RWPE2 (cell line): Measurements from ENCODE around the gene CHN2.

Experiments
- ATAC-seq: fragments of 200-7000 bp; cut with Tn5 transposase; 3 replicates; pipeline ENCODE4 v1.9.1; 2021; ENCODE audit warnings: low read depth
- DNase-seq: peaks from one replicate; pipeline ENCODE4 v3.0.0-alpha.2; 2020; ENCODE audit warnings: low spot score
- H3K27ac ChIP-seq: fragments of 450-650 bp; 2 replicates; pipeline ENCODE4 v1.5.1; 2017; ENCODE audit warnings: mild to moderate bottlenecking; ENCODE audit not compliant: poor library complexity, severe bottlenecking
- H3K27me3 ChIP-seq: fragments of 250-450 bp; sonication (Bioruptor Pico); 2 replicates; pipeline ENCODE4 v1.5.1; 2021; ENCODE audit warnings: mild to moderate bottlenecking, moderate library complexity; ENCODE audit not compliant: insufficient read depth, poor library complexity, severe bottlenecking
- H3K36me3 ChIP-seq: fragments of 250-450 bp; sonication (Bioruptor Pico); 2 replicates; pipeline ENCODE4 v1.5.1; 2020; ENCODE audit warnings: low read depth, mild to moderate bottlenecking, moderate library complexity
- H3K4me1 ChIP-seq: fragments of 250-450 bp; sonication (Bioruptor Pico); 2 replicates; pipeline ENCODE4 v1.5.1; 2021; ENCODE audit warnings: mild to moderate bottlenecking, moderate library complexity; ENCODE audit not compliant: insufficient read depth, poor library complexity, severe bottlenecking
- H3K4me3 ChIP-seq: fragments of 250-450 bp; sonication (Bioruptor Pico); 2 replicates; pipeline ENCODE4 v1.5.1; 2021; ENCODE audit warnings: mild to moderate bottlenecking, moderate library complexity; ENCODE audit not compliant: severe bottlenecking
- H3K9me3 ChIP-seq: fragments of 250-450 bp; sonication (Bioruptor Pico); 2 replicates; pipeline ENCODE4 v1.5.1; 2021; ENCODE audit warnings: mild to moderate bottlenecking, moderate library complexity; ENCODE audit not compliant: severe bottlenecking
- CTCF ChIP-seq: fragments of 450-650 bp; IDR thresholded peaks from one replicate; pipeline ENCODE4 v1.5.1; 2017; ENCODE audit warnings: mild to moderate bottlenecking, moderate library complexity; ENCODE audit not compliant: poor library complexity, severe bottlenecking

CHN2 gene

GRCh38 chr7:29236649-29237048 is 42.1 kb downstream of the CHN2 start:
- no peak overlapping the region for H3K4me3 ChIP-seq
- TF ChIP-seq CTCF, result no peak
- ATAC-seq (no peak), DNase-seq (no peak)
- no peaks in the 10 kb centered on the region for H3K27me3 ChIP-seq
- no peak overlapping the region for H3K27ac ChIP-seq
- H3K4me1 ChIP-seq, result no peaks in the 10 kb centered on the region
- no peaks in the 10 kb centered on the region for H3K9me3 ChIP-seq
- no peaks in the 10 kb centered on the region for H3K36me3 ChIP-seq

- H3K4me3 ChIP-seq, result no peak overlapping the region
- H3K4me1 ChIP-seq, result no peaks in the 10 kb centered on the region
- H3K27me3 ChIP-seq, result no peaks in the 10 kb centered on the region
- no peak for ATAC-seq
- H3K36me3 ChIP-seq, result no peaks in the 10 kb centered on the region
- H3K27ac ChIP-seq, result no peak overlapping the region
- no peak for TF ChIP-seq CTCF
- no peaks in the 10 kb centered on the region for H3K9me3 ChIP-seq
- DNase-seq, result no peak
These were observed 42.9 kb downstream of the CHN2 start for GRCh38 chr7:29237489-29237888.

GRCh38 chr7:29239638-29240037 is 45.1 kb downstream of the CHN2 start:
- DNase-seq, result no peak
- ATAC-seq, result no peak
- H3K36me3 ChIP-seq, result no peaks in the 10 kb centered on the region
- H3K4me1 ChIP-seq, result no peaks in the 10 kb centered on the region
- H3K27ac ChIP-seq, result no peak overlapping the region
- peak; percentile 42 for TF ChIP-seq CTCF
- no peak overlapping the region for H3K4me3 ChIP-seq
- no peaks in the 10 kb centered on the region for H3K9me3 ChIP-seq
- H3K27me3 ChIP-seq, result no peaks in the 10 kb centered on the region

- H3K4me1 ChIP-seq, result no peaks in the 10 kb centered on the region
- no peak for TF ChIP-seq CTCF
These were observed 47.7 kb downstream of the CHN2 start for GRCh38 chr7:29242265-29242664.

DNA sequence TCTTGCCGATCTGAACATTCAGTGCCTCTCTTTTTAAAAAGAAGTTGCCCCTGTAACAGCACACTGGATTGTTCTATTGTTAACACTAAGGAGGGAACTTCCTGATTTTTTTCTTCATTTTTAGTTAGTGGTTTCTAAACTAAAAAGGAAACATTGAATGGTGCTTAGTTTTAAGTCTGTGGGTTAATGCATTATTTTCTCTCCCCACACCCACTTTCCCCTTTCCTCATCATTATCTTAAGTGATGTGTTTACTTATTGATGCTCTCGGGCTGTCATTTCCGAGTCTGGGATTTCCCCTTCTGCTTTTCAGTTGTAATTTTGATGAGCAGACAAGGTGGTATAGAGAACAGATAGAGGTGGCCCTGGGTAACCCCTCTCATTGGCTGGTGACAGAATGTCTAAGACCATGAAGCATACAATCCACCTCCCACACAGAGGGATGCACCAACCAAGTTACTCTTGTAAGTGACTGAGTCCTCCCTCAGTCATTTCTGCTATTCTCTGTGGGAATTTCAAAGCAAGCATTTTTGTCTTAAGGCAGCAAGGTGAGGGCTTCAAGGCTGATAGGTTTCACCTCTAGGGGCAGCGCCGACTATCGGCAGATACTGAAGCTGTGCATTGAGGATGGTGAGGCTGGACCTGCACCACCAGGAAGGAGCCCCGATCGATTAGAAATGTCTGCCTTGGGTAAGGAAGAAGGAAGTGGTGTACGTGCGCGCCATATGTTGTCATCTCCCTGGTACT is 49.5 kb downstream of the CHN2 start:
- DNase-seq (no peak), ATAC-seq (no peak)
- H3K36me3 ChIP-seq, result no peaks in the 10 kb centered on the region
- H3K27ac ChIP-seq, result no peak overlapping the region
- peak; percentile 13 for TF ChIP-seq CTCF
- no peaks in the 10 kb centered on the region for H3K4me1 ChIP-seq
- no peaks in the 10 kb centered on the region for H3K9me3 ChIP-seq
- no peak overlapping the region for H3K4me3 ChIP-seq
- H3K27me3 ChIP-seq, result no peaks in the 10 kb centered on the region

More at GRCh38 chr7:29242265-29242664, 47.7 kb downstream of the CHN2 start:
- DNase-seq (no peak), ATAC-seq (no peak)
- no peaks in the 10 kb centered on the region for H3K27me3 ChIP-seq
- no peaks in the 10 kb centered on the region for H3K36me3 ChIP-seq
- no peak overlapping the region for H3K4me3 ChIP-seq
- H3K9me3 ChIP-seq, result no peaks in the 10 kb centered on the region
- H3K27ac ChIP-seq, result no peak overlapping the region
